Ramos (cell line): Measurements from ENCODE around the gene CAP2.
"Not testable (repeated sequence)": the region's sequence is repeated elsewhere in the genome, so short reads cannot be mapped to it uniquely, and the experiment has no call there.

ENCODE experiments used
- in situ Hi-C: fragments of 300-500 bp; cut with MboI; formaldehyde crosslinking; loops from one replicate; pipeline ENCODE4 v1.14.3; 2022; ENCODE audit warnings: low sequenced_read_pairs; ENCODE audit not compliant: unreplicated experiment

Gene CAP2

GRCh38 chr6:17395112-17395511 is 1.7 kb downstream of the CAP2 start:
- in situ Hi-C loops = no loop called here

- in situ Hi-C loops = no loop called here
Observed at GRCh38 chr6:17396256-17396655, 2.9 kb downstream of the CAP2 start.

- in situ Hi-C loops = no loop called here
Observed at GRCh38 chr6:17397764-17398194, 4.4 kb downstream of the CAP2 start.

GRCh38 chr6:17405181-17405943 is 12.0 kb downstream of the CAP2 start:
- in situ Hi-C loops = not testable (repeated sequence)

GRCh38 chr6:17405944-17406245 is 12.5 kb downstream of the CAP2 start:
- in situ Hi-C loops = no loop called here

GRCh38 chr6:17408081-17408480 is 14.7 kb downstream of the CAP2 start:
- in situ Hi-C loops = no loop called here

GRCh38 chr6:17410281-17410680 is 16.9 kb downstream of the CAP2 start:
- in situ Hi-C loops = no loop called here

GRCh38 chr6:17413313-17413750 is 19.9 kb downstream of the CAP2 start:
- in situ Hi-C loops = no loop called here

GRCh38 chr6:17414395-17414794 is 21.0 kb downstream of the CAP2 start:
- in situ Hi-C loops = not testable (repeated sequence)

GRCh38 chr6:17415321-17415720 is 21.9 kb downstream of the CAP2 start:
- in situ Hi-C loops = no loop called here

GRCh38 chr6:17416806-17417205 is 23.4 kb downstream of the CAP2 start:
- in situ Hi-C loops = no loop called here

GRCh38 chr6:17417817-17418216 is 24.4 kb downstream of the CAP2 start:
- in situ Hi-C loops = no loop called here

GRCh38 chr6:17418281-17419188 is 25.1 kb downstream of the CAP2 start:
- in situ Hi-C loops = no loop called here

GRCh38 chr6:17419189-17419575 is 25.8 kb downstream of the CAP2 start:
- in situ Hi-C loops = no loop called here

GRCh38 chr6:17420368-17420767 is 27.0 kb downstream of the CAP2 start:
- in situ Hi-C loops = no loop called here

- in situ Hi-C loops = no loop called here
Observed at GRCh38 chr6:17421406-17421805, 28.0 kb downstream of the CAP2 start.

GRCh38 chr6:17423026-17423425 is 29.6 kb downstream of the CAP2 start:
- in situ Hi-C loops = no loop called here

- in situ Hi-C loops = no loop called here
Observed at GRCh38 chr6:17427062-17427461, 33.7 kb downstream of the CAP2 start.

GRCh38 chr6:17427617-17428016 is 34.2 kb downstream of the CAP2 start:
- in situ Hi-C loops = no loop called here

- in situ Hi-C loops = not testable (repeated sequence)
Observed at GRCh38 chr6:17428595-17429120, 35.3 kb downstream of the CAP2 start.

GRCh38 chr6:17429383-17430061 is 36.1 kb downstream of the CAP2 start:
- in situ Hi-C loops = no loop called here
